SU-DHL-6 (cell line): Measurements from ENCODE around the gene TRPM2.

Experiments
- H2AFZ ChIP-seq: fragments of 200-600 bp; sonication (generic); 2 replicates; pipeline ENCODE4 v1.6.1; 2014; ENCODE audit warnings: low read depth, mild to moderate bottlenecking, moderate library complexity, mixed read lengths, antibody characterized with exemption, low read length; ENCODE audit not compliant: severe bottlenecking
- H3F3A ChIP-seq: fragments of 200-600 bp; shearing (Covaris generic); 2 replicates; pipeline ENCODE4 v1.6.0; 2016; ENCODE audit warnings: antibody characterized with exemption, mild to moderate bottlenecking; ENCODE audit not compliant: insufficient read depth
- H3K27ac ChIP-seq: fragments of 200-600 bp; sonication (generic); 2 replicates; pipeline ENCODE4 v1.5.1; 2016; ENCODE audit warnings: low read depth, mild to moderate bottlenecking, low read length, moderate library complexity, mixed read lengths
- H3K27me3 ChIP-seq: fragments of 200-600 bp; sonication (generic), shearing (Covaris generic); 2 replicates; pipeline ENCODE4 v1.6.0; 2014; ENCODE audit warnings: mild to moderate bottlenecking, low read length
- H3K36me3 ChIP-seq: fragments of 200-600 bp; sonication (generic); 2 replicates; pipeline ENCODE4 v1.6.1; 2014; ENCODE audit warnings: mild to moderate bottlenecking, low read length, mixed read lengths
- H3K4me2 ChIP-seq: fragments of 300-600, 200-600 bp; shearing (Covaris generic), sonication (generic); 2 replicates; pipeline ENCODE4 v1.6.0; 2014; ENCODE audit warnings: low read length, low read depth, mild to moderate bottlenecking; ENCODE audit not compliant: poor library complexity, severe bottlenecking
- H3K4me3 ChIP-seq: fragments of 200-600 bp; sonication (generic); 2 replicates; pipeline ENCODE4 v1.5.1; 2014; ENCODE audit warnings: antibody characterized with exemption, low read length, mild to moderate bottlenecking, mixed read lengths; ENCODE audit not compliant: insufficient read depth, poor library complexity, severe bottlenecking
- H3K79me2 ChIP-seq: fragments of 200-600 bp; sonication (generic); 2 replicates; pipeline ENCODE4 v1.6.1; 2014; ENCODE audit warnings: mild to moderate bottlenecking, low read length, moderate library complexity; ENCODE audit not compliant: insufficient read depth
- H3K9ac ChIP-seq: fragments of 200-600 bp; sonication (generic); 2 replicates; pipeline ENCODE4 v1.7.0; 2014; ENCODE audit warnings: mild to moderate bottlenecking, low read length
- H3K9me2 ChIP-seq: fragments of 200-600 bp; sonication (generic); replicated peaks from 2 replicates; pipeline ENCODE4 v1.6.1; 2014; ENCODE audit warnings: low read length; ENCODE audit not compliant: insufficient read depth
- H3K9me3 ChIP-seq: fragments of 200-600 bp; sonication (generic); 2 replicates; pipeline ENCODE4 v1.6.1; 2014; ENCODE audit warnings: low read length, mixed read lengths; ENCODE audit not compliant: insufficient read depth
- H4K20me1 ChIP-seq: fragments of 200-600 bp; sonication (generic); 2 replicates; pipeline ENCODE4 v1.6.1; 2014; ENCODE audit warnings: low read depth, mild to moderate bottlenecking, antibody characterized with exemption, low read length, moderate library complexity, mixed read lengths
- EZH2phosphoT487 ChIP-seq: fragments of 200-600 bp; sonication (generic), shearing (Covaris generic); conservative IDR thresholded peaks from 2 replicates; pipeline ENCODE4 v1.6.1; 2018; ENCODE audit warnings: mild to moderate bottlenecking, antibody characterized with exemption, low read length, moderate library complexity, mixed read lengths
- TF ChIP-seq, protein P1 (sequence below): fragments of 200-600 bp; sonication (generic); IDR thresholded peaks from one replicate; pipeline ENCODE4 v1.5.1; 2017; ENCODE audit warnings: antibody characterized with exemption, mild to moderate bottlenecking, low read length, moderate library complexity; ENCODE audit not compliant: insufficient read depth, poor library complexity, severe bottlenecking

The TRPM2 gene

DNA sequence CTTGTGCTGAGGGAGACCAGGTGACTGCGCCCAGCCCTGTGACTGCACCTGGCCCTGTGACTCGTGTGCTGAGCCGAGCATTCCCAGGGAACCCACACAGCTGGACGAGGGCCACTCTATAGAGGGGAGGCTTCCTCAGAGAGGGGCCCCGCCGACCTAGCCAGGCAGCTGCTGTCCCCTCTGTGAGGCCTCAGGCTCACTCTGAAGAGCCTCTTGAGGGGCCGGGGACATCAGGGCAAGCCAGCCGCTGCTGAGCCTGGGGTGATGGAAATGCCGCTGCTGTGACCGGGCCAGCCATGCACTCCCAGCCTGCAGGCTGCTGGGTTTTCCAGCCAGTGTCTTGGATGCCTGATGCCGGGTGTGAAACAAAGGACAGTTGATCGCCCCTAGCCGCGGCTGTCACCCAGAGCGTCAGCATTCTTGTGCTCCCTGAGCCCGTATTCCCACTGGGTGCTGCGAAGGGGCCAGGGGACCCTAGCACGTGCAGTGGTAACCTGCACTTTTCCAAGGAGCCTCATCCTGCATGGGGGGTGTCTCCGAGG is 36.1 kb upstream of the TRPM2 start:
- no peaks in the 10 kb centered on the region for H3K27me3 ChIP-seq
- H3K27ac ChIP-seq: no peak overlapping the region
- H3K4me3 ChIP-seq: no peak overlapping the region
- H3K9me3 ChIP-seq: no peaks in the 10 kb centered on the region
- TF ChIP-seq, protein P1, sequence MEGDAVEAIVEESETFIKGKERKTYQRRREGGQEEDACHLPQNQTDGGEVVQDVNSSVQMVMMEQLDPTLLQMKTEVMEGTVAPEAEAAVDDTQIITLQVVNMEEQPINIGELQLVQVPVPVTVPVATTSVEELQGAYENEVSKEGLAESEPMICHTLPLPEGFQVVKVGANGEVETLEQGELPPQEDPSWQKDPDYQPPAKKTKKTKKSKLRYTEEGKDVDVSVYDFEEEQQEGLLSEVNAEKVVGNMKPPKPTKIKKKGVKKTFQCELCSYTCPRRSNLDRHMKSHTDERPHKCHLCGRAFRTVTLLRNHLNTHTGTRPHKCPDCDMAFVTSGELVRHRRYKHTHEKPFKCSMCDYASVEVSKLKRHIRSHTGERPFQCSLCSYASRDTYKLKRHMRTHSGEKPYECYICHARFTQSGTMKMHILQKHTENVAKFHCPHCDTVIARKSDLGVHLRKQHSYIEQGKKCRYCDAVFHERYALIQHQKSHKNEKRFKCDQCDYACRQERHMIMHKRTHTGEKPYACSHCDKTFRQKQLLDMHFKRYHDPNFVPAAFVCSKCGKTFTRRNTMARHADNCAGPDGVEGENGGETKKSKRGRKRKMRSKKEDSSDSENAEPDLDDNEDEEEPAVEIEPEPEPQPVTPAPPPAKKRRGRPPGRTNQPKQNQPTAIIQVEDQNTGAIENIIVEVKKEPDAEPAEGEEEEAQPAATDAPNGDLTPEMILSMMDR: no peak
- TF ChIP-seq EZH2phosphoT487: no peak
- H3K9me2 ChIP-seq: no peaks in the 10 kb centered on the region
- no peaks in the 10 kb centered on the region for H3K36me3 ChIP-seq
- no peaks in the 10 kb centered on the region for H3K79me2 ChIP-seq
- H4K20me1 ChIP-seq: no peaks in the 10 kb centered on the region
- no peak overlapping the region for H3K9ac ChIP-seq
- H2AFZ ChIP-seq: no peak overlapping the region
- H3F3A ChIP-seq: no peaks in the 10 kb centered on the region
- no peak overlapping the region for H3K4me2 ChIP-seq

DNA sequence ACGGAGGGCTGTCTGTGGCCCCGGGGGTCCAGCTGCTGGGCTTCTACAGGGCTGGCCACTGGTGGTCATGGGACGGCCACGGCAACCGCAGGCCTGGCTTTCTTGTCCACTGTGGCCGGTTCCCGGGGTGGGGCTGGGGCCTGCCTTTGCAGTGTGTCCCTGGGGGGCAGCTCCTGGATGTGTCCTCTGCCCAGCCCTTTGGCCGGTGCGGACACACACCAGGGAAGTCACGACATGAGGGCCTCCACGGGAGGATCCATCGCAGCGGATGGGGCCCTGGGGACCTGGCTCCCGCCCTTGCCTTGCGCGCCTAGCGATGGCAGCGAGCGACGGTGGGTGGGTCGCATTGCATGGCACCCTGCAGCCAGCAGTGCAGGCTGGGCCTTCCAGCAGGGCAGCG is 35.5 kb upstream of the TRPM2 start:
- H4K20me1 ChIP-seq: no peaks in the 10 kb centered on the region

DNA sequence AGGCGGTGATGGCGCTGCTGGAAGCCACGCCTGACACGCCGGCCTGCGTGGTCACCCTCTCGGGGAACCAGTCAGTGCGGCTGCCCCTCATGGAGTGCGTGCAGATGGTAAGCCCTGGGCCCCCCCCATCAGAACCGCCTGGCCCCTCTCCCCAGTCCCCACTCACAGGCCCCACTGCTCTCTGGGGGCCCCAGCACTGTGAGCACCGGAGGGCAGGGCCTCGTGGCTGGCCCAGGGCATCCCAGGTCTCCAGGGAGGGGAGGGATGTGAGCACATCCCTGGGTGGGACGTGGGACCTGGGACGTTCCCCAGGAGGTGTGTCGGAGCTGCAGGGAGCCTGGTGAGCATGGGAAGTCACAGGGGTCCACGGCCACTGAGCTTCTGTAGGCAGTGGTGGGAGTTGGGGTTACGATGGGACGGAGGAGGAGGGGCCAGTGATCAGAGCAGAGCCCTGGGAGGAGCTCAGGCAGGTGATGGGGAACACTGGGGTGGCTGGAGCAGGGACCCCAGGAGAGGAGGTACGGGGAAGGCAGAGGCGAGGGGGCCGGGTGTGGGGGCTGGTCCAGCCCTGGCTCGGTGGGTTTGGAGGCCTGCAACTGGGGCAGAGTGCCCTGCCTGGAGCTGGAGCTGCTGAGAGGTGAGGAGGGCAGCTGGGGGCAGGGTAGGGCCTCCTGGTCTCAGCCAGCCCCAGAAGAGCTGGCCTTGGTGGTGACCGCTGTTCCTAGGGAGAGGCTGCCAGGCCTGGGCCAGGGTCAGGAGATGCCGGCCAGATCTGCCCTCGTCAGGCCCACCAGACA is 34.7 kb upstream of the TRPM2 start:
- Histone ChIP-seq H3K27me3 (no peaks in the 10 kb centered on the region), H3K79me2 (no peaks in the 10 kb centered on the region), H3K4me3 (no peak overlapping the region), H3K27ac (no peak overlapping the region), H3K9me2 (no peaks in the 10 kb centered on the region), H3K36me3 (no peaks in the 10 kb centered on the region), H3F3A (no peaks in the 10 kb centered on the region), H3K9ac (no peak overlapping the region), H3K9me3 (no peaks in the 10 kb centered on the region), H2AFZ (no peak overlapping the region), H3K4me2 (no peak overlapping the region), H4K20me1 (no peaks in the 10 kb centered on the region)
- no peak for TF ChIP-seq EZH2phosphoT487
- TF ChIP-seq, protein P1: no peak

More for the DNA sequence above, 35.5 kb upstream of the TRPM2 start:
- Histone ChIP-seq H3K4me3 (no peak overlapping the region), H3K36me3 (no peaks in the 10 kb centered on the region), H3K9me2 (no peaks in the 10 kb centered on the region), H3F3A (no peaks in the 10 kb centered on the region), H3K79me2 (no peaks in the 10 kb centered on the region), H3K9ac (no peak overlapping the region), H3K27ac (no peak overlapping the region), H3K9me3 (no peaks in the 10 kb centered on the region), H2AFZ (no peak overlapping the region), H3K27me3 (no peaks in the 10 kb centered on the region), H3K4me2 (no peak overlapping the region)
- no peak for TF ChIP-seq EZH2phosphoT487
- TF ChIP-seq, protein P1: no peak
